ENCODE data around the gene ARHGAP9. TPM values are rescaled to one million over a fixed set of nuclear protein-coding genes. Genes with fewer than 3 reads are reported as not detected.
A peak's percentile ranks its signal among the peaks of the same experiment; 100 is the strongest.

The ARHGAP9 gene
- total RNA-seq, 4 donors from 2014 or later = 3.2 to 6.3 (median 4.6) TPM

DNA sequence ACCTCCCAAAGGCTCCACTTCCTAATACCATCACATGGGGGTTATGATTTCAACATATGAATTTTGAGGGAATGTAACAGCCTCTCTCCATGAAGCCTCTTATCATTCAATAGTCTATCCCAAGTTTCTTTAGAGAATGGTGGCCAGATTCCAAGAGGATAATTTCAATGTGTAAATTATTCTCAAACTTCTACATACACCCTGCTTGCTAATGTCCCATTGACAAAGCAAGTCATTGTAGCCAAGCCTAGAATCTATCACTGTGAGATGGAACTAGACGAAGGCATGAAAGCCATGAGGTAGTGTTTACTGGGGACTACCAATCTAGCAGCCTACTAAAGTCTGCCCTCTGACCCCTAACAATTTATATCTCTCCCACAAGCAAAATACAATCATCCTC lies 41.3 kb downstream of the ARHGAP9 start:
- no peaks in the 10 kb centered on the region for H3K27me3 ChIP-seq
- H3K9me3 ChIP-seq = no peaks in the 10 kb centered on the region
- no peak overlapping the region for H3K4me3 ChIP-seq (replicated peaks in 1 of 3)
- WGBS, 2 donors = 90 to 100% methylated on average over 1 of the region's 1 CpG
- no peak overlapping the region for H3K27ac ChIP-seq
- DNase-seq = no peak
- H3K36me3 ChIP-seq = no peaks in the 10 kb centered on the region
- peaks cover 11 to 14% of the 10 kb centered on the region in 2 donors for H3K4me1 ChIP-seq
- TF ChIP-seq, protein P1, sequence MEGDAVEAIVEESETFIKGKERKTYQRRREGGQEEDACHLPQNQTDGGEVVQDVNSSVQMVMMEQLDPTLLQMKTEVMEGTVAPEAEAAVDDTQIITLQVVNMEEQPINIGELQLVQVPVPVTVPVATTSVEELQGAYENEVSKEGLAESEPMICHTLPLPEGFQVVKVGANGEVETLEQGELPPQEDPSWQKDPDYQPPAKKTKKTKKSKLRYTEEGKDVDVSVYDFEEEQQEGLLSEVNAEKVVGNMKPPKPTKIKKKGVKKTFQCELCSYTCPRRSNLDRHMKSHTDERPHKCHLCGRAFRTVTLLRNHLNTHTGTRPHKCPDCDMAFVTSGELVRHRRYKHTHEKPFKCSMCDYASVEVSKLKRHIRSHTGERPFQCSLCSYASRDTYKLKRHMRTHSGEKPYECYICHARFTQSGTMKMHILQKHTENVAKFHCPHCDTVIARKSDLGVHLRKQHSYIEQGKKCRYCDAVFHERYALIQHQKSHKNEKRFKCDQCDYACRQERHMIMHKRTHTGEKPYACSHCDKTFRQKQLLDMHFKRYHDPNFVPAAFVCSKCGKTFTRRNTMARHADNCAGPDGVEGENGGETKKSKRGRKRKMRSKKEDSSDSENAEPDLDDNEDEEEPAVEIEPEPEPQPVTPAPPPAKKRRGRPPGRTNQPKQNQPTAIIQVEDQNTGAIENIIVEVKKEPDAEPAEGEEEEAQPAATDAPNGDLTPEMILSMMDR (IDR thresholded peaks at IDR 0.05) = no peak
- TF ChIP-seq POLR2A (IDR thresholded peaks at IDR 0.05) = no peak
- intact Hi-C loops (cut with DNase I) = no loop called here

DNA sequence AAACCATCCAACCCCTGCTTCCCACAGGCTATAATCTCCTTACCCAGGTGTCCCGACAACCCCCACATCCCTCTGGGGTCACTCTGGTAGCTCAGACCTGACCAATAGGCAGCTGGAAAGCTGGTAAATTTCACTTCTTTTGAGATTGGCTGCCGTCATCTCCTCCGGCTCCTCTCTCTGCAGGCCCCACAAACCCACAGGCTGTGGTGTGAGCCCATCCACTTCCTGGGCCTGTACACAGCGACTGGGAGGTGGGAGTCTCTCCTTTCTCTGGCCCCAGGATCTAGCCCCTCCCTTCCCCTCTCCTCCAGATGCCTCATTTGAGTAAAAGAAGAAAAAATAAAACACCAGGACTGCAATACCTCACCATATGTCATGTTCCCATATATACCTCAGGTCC lies 44.4 kb downstream of the ARHGAP9 start:
- no peak for TF ChIP-seq POLR2A (IDR thresholded peaks at IDR 0.05)
- TF ChIP-seq, protein P1 (IDR thresholded peaks at IDR 0.05) = no peak
- no peaks in the 10 kb centered on the region for H3K9me3 ChIP-seq
- WGBS, 2 donors = 62 to 89% methylated on average over 4 of the region's 4 CpGs
- intact Hi-C loops (cut with DNase I) = no loop called here
- H3K36me3 ChIP-seq = no peaks in the 10 kb centered on the region
- no peaks in the 10 kb centered on the region for H3K27me3 ChIP-seq
- no peak overlapping the region for H3K4me3 ChIP-seq (replicated peaks in 1 of 3)
- peaks cover 15 to 22% of the 10 kb centered on the region in 2 donors for H3K4me1 ChIP-seq
- no peak for DNase-seq
- peak overlapping the region; percentile 21 to 51 (median 47) for H3K27ac ChIP-seq

GRCh38 chr12:57434517-57435223 lies 45.0 kb downstream of the ARHGAP9 start, which contains the start of gene INHBC:
Gene INHBC, plus strand, starts transcription at chr12:57434784. Its CDS starts 103 bp downstream, at chr12:57434887.
- H3K4me3 ChIP-seq (replicated peaks in 1 of 3) = no peak within 1 kb of the TSS
- H3K4me1 ChIP-seq = peaks cover 15 to 25% of the 10 kb centered on the region in 2 donors
- H3K27ac ChIP-seq = peak within 1 kb of the TSS; percentile 21 to 51 (median 47)
- H3K9me3 ChIP-seq = no peaks in the 10 kb centered on the region
- H3K36me3 ChIP-seq = no peaks in the 10 kb centered on the region
- intact Hi-C loops (cut with DNase I) = no loop called here
- WGBS, 2 donors = 28 to 54% methylated on average over 3 to 7 of the region's 8 CpGs
- H3K27me3 ChIP-seq = no peaks in the 10 kb centered on the region
- peak; percentile 62 to 70 for DNase-seq
- TF ChIP-seq, protein P1 (IDR thresholded peaks at IDR 0.05) = no peak
- no peak for TF ChIP-seq POLR2A (IDR thresholded peaks at IDR 0.05)

DNA sequence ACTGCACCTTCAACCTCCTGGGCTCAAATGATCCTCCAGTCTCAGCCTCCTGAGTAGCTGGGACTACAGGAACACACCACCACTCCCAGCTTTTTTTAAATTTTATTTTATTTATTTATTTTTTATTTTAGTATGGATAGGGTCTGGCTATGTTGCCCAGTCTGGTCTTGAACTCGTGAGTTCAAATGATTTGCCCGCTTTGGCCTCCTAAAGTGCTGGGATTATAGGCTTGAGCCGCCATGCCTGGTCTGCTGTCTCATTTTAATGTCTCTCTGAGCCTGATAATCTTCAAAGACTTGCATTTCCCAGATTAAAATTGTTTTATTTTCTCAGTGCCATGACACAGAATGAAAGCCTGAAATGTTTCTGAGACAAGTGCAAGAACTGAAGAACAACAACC lies 46.3 kb downstream of the ARHGAP9 start:
- Histone ChIP-seq H3K27ac (peak overlapping the region in 1 of 3 donors; percentile 21), H3K9me3 (no peaks in the 10 kb centered on the region), H3K4me1 (peaks cover 21 to 35% of the 10 kb centered on the region in 2 donors), H3K36me3 (no peaks in the 10 kb centered on the region), H3K4me3 (replicated peaks in 1 of 3) (no peak overlapping the region), H3K27me3 (no peaks in the 10 kb centered on the region)
- TF ChIP-seq, protein P1 (IDR thresholded peaks at IDR 0.05) = no peak
- no peak for TF ChIP-seq POLR2A (IDR thresholded peaks at IDR 0.05)
- 64 to 80% methylated on average over 3 of the region's 3 CpGs for WGBS, 2 donors
- intact Hi-C loops (cut with DNase I) = no loop called here
- DNase-seq = no peak

- no peak for TF ChIP-seq POLR2A (IDR thresholded peaks at IDR 0.05)
- TF ChIP-seq, protein P1 (IDR thresholded peaks at IDR 0.05) = no peak
- H3K9me3 ChIP-seq = no peaks in the 10 kb centered on the region
- peak in 1 of 2 donors; percentile 14 for DNase-seq
- peaks cover 21 to 35% of the 10 kb centered on the region in 2 donors for H3K4me1 ChIP-seq
- no peaks in the 10 kb centered on the region for H3K36me3 ChIP-seq
- peak overlapping the region; percentile 77 to 95 (median 91) for H3K27ac ChIP-seq
- H3K4me3 ChIP-seq (replicated peaks in 1 of 3) = no peak overlapping the region
- WGBS, 2 donors = 68 to 70% methylated on average over 11 of the region's 11 CpGs
- intact Hi-C loops (cut with DNase I) = no loop called here
- H3K27me3 ChIP-seq = no peaks in the 10 kb centered on the region
Observed at GRCh38 chr12:57431654-57432188, 47.9 kb downstream of the ARHGAP9 start.
